Measurements from ENCODE around the gene OR6X1. TPM values are rescaled to one million over a fixed set of nuclear protein-coding genes. Genes with fewer than 3 reads are reported as not detected.

OR6X1 gene
- total RNA-seq, 2 donors from 2014 or later = not detected

DNA sequence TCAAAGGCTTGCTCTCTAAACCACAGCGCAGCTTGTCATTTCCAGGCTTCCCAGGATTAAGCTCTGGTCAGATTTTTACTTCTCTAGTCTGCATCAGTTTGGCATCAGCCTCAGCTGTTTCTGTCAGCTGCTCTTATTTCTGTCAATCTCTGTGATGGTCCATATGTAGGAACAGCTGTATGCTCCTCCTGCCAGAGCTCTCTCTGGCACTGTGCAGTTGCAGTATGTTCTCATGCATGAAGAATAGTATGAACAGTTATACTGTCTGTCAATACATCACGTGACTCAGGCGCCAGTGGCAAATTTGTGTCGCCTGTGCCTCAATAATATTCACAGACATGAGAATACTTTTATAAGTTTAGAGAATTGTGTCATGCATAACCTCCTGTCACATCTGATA, 45.1 kb upstream of the OR6X1 start:
- Histone ChIP-seq H3K9ac (ENCODE audit: extremely low read depth, low read length, poor library complexity, severe bottlenecking) (no peak overlapping the region), H3K27ac (ENCODE audit: low read depth, low read length) (no peak overlapping the region), H3K36me3 (ENCODE audit: control insufficient read depth, insufficient read depth, low read length) (no peaks in the 10 kb centered on the region), H3K27me3 (ENCODE audit: control insufficient read depth, insufficient read depth, low read length, poor library complexity, severe bottlenecking) (no peaks in the 10 kb centered on the region), H3K4me3 (ENCODE audit: low read length) (no peak overlapping the region), H3K4me1 (ENCODE audit: control insufficient read depth, insufficient read depth, low read length) (peaks cover 6% of the 10 kb centered on the region), H3K9me3 (ENCODE audit: control insufficient read depth, low read length) (peaks cover 25% of the 10 kb centered on the region)
- H3K27ac Mint-ChIP-seq = no peak overlapping the region
- H3K4me1 Mint-ChIP-seq = peaks cover 28% of the 10 kb centered on the region
- peaks cover 13% of the 10 kb centered on the region for H3K36me3 Mint-ChIP-seq (ENCODE audit: low read depth)
- peaks cover 24% of the 10 kb centered on the region for H3K9me3 Mint-ChIP-seq
- no peak for DNase-seq
- no peaks in the 10 kb centered on the region for H3K27me3 Mint-ChIP-seq (ENCODE audit: insufficient read depth)
- 98 to 100% methylated on average over 1 to 3 of the region's 4 CpGs for WGBS, 2 experiments (ENCODE audit: insufficient coverage in 1 of 2, insufficient read length in 1 of 2)
- no peak overlapping the region for H3K4me3 Mint-ChIP-seq
- TF ChIP-seq CTCF (conservative IDR thresholded peaks at IDR 0.05) = no peak

DNA sequence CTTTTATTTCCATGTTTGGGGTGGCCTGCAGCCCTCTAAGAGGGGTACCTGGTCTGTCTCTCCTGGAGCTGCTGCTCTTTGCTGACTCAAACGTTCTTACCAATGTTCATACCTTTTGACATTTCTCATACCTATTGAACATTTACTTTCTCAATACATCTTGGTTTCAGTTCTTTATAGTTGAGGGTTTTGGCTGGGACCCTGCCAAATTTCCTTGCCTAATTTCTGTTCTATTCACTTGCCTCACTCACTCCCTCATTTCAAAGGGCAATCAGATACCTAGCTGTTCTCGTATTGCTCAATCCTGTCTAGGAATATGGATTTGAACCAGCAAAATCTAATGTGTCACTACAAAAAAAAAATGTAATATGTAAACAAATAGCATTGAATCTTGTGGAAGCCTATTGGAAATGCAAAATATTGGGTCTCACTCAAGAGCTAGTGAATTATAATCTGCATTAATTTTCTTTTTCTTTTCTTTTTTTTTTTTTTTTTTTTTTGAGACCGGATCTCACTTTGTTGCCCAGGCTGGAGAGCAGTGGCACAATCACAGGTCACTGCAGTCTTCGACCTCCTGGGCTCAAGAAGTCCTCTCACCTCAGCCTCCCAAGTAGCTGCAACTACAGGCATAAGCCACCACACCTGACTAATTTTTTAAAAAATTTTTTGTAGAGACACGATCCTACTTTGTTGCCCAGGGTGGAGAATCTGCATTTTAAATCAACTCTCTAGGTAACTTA, 44.4 kb upstream of the OR6X1 start:
- Mint-ChIP-seq H3K36me3 (ENCODE audit: low read depth) (peaks cover 17% of the 10 kb centered on the region), H3K27me3 (ENCODE audit: insufficient read depth) (no peaks in the 10 kb centered on the region), H3K4me1 (peaks cover 28% of the 10 kb centered on the region), H3K9me3 (peaks cover 31% of the 10 kb centered on the region), H3K27ac (no peak overlapping the region), H3K4me3 (no peak overlapping the region)
- no peak overlapping the region for H3K9ac ChIP-seq (ENCODE audit: extremely low read depth, low read length, poor library complexity, severe bottlenecking)
- H3K4me3 ChIP-seq (ENCODE audit: low read length) = peak overlapping the region; percentile 54
- TF ChIP-seq CTCF (conservative IDR thresholded peaks at IDR 0.05) = no peak
- WGBS, 2 experiments (ENCODE audit: insufficient coverage in 1 of 2, insufficient read length in 1 of 2) = 93 to 97% methylated on average over 3 to 5 of the region's 5 CpGs
- H3K4me1 ChIP-seq (ENCODE audit: control insufficient read depth, insufficient read depth, low read length) = peaks cover 6% of the 10 kb centered on the region
- H3K9me3 ChIP-seq (ENCODE audit: control insufficient read depth, low read length) = peaks cover 33% of the 10 kb centered on the region
- no peaks in the 10 kb centered on the region for H3K36me3 ChIP-seq (ENCODE audit: control insufficient read depth, insufficient read depth, low read length)
- no peak overlapping the region for H3K27ac ChIP-seq (ENCODE audit: low read depth, low read length)
- no peaks in the 10 kb centered on the region for H3K27me3 ChIP-seq (ENCODE audit: control insufficient read depth, insufficient read depth, low read length, poor library complexity, severe bottlenecking)
- no peak for DNase-seq

DNA sequence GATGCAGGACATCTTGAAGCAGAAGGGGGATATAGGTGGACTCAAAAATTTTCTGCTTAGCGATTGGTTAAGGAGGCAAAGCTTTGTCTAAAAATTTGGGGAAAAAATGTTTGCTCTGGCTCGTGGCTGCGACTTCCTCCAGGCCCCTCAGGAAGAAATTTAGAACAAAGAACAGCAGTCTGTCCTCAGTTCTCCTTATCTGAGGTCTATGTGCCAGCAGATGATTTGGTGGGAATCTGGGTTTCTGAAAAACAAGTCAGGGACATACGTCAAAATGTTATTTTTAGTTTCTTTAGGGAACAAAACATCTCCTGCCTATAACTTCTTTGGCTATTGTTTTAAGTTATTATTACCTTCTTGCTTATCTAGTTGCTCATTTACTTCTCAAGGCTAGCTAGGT, 43.8 kb upstream of the OR6X1 start:
- Mint-ChIP-seq H3K4me1 (peaks cover 28% of the 10 kb centered on the region), H3K36me3 (ENCODE audit: low read depth) (peaks cover 20% of the 10 kb centered on the region), H3K27me3 (ENCODE audit: insufficient read depth) (no peaks in the 10 kb centered on the region), H3K4me3 (no peak overlapping the region), H3K27ac (no peak overlapping the region), H3K9me3 (peaks cover 37% of the 10 kb centered on the region)
- TF ChIP-seq CTCF (conservative IDR thresholded peaks at IDR 0.05) = no peak
- 97 to 100% methylated on average over 2 to 4 of the region's 4 CpGs for WGBS, 2 experiments (ENCODE audit: insufficient coverage in 1 of 2, insufficient read length in 1 of 2)
- Histone ChIP-seq H3K27me3 (ENCODE audit: control insufficient read depth, insufficient read depth, low read length, poor library complexity, severe bottlenecking) (no peaks in the 10 kb centered on the region), H3K9ac (ENCODE audit: extremely low read depth, low read length, poor library complexity, severe bottlenecking) (no peak overlapping the region), H3K4me3 (ENCODE audit: low read length) (peak overlapping the region; percentile 54), H3K4me1 (ENCODE audit: control insufficient read depth, insufficient read depth, low read length) (peaks cover 6% of the 10 kb centered on the region), H3K36me3 (ENCODE audit: control insufficient read depth, insufficient read depth, low read length) (no peaks in the 10 kb centered on the region), H3K27ac (ENCODE audit: low read depth, low read length) (no peak overlapping the region), H3K9me3 (ENCODE audit: control insufficient read depth, low read length) (peaks cover 39% of the 10 kb centered on the region)
- no peak for DNase-seq

Data from endodermal cell (in vitro differentiated cells).